HCT116 (cell line): ENCODE measurements around the gene GABBR2. TPM values are rescaled to one million over a fixed set of nuclear protein-coding genes. Genes with fewer than 3 reads are reported as not detected.
A peak's percentile ranks its signal among the peaks of the same experiment; 100 is the strongest.

Experiments
- ATAC-seq: fragments of 200-7000 bp; cut with Tn5 transposase; 2 replicates; pipeline ENCODE4 v1.9.1; 2020; ENCODE audit warnings: mild to moderate bottlenecking, moderate library complexity
- BruUV-seq: library from RNA; stranded (reverse); fragments of 400-500 nt; replicated peaks from 2 replicates; lab custom pipeline; 2021; lab: Mats Ljungman, UMichigan
- CTCF ChIA-PET: fragments of 300-600 bp; sonication (Branson Sonifier 250); formaldehyde crosslinking; loops from one replicate; lab custom pipeline; 2021; ENCODE audit warnings: antibody characterized with exemption; lab: Charles Lee
- POLR2A ChIA-PET: fragments of 300-600, 350-600 bp; sonication (Branson Sonifier 250); formaldehyde crosslinking; loops from one replicate; lab custom pipeline; 2021; ENCODE audit warnings: antibody characterized with exemption; lab: Charles Lee
- RAD21 ChIA-PET, 2 experiments: fragments of 300-600 bp; sonication (Branson Sonifier 250); formaldehyde crosslinking; loops; one replicate each; lab custom pipeline; 2023; ENCODE audit warnings: low total read pairs in 2 of 2; ENCODE audit not compliant: uncharacterized antibody in 2 of 2, unreplicated experiment in 2 of 2, low non-redundant PET in 1 of 2; lab: Charles Lee
- DNase-seq: peaks from one replicate; pipeline ENCODE4 v3.0.0-alpha.2; 2010; ENCODE audit warnings: low read depth, low spot score
- H2AFZ ChIP-seq: fragments of 200-600 bp; shearing (Covaris generic), sonication (generic); 2 replicates; pipeline ENCODE4 v1.6.1; 2017; ENCODE audit warnings: low read depth, mixed run types, mixed read lengths, antibody characterized with exemption, low read length; ENCODE audit not compliant: poor library complexity, severe bottlenecking
- H3K27ac ChIP-seq: 2 replicates; pipeline ENCODE4 v1.5.1; 2012; ENCODE audit warnings: low read depth, low read length
- H3K27me3 ChIP-seq: fragments of 200-600 bp; sonication (generic); 2 replicates; pipeline ENCODE4 v1.6.1; 2016; ENCODE audit warnings: mixed run types, low read length, mixed read lengths; ENCODE audit not compliant: insufficient read depth
- H3K36me3 ChIP-seq, 2 experiments: fragments of 200-500 bp in 1 of 2; fragments of 200-600 bp in 1 of 2; sonication (Bioruptor generic) in 1 of 2; sonication (generic) in 1 of 2; 2 replicates each; pipeline versions ENCODE4 v1.5.1 to v1.6.1; 2014 to 2016; ENCODE audit warnings: low read length in 2 of 2, inconsistent platforms in 1 of 2, mixed read lengths in 1 of 2, mixed run types in 1 of 2; ENCODE audit not compliant: insufficient read depth in 2 of 2, control insufficient read depth in 1 of 2
- H3K4me1 ChIP-seq, 2 experiments: fragments of 200-600 bp in 1 of 2; sonication (generic) in 1 of 2; 2 replicates each; pipeline versions ENCODE4 v1.5.1 to v1.6.1; 2012 to 2017; ENCODE audit warnings: low read length in 2 of 2, inconsistent platforms in 1 of 2, mild to moderate bottlenecking in 1 of 2, mixed read lengths in 1 of 2, mixed run types in 1 of 2, moderate library complexity in 1 of 2; ENCODE audit not compliant: insufficient read depth in 2 of 2, control insufficient read depth in 1 of 2
- H3K4me2 ChIP-seq: fragments of 200-600 bp; sonication (generic); 2 replicates; pipeline ENCODE4 v1.6.1; 2017; ENCODE audit warnings: mixed run types, low read length, mixed read lengths
- H3K4me3 ChIP-seq, 2 experiments: fragments of 200-600 bp in 1 of 2; sonication (generic) in 1 of 2; replicated peaks in 1 of 2; 2 replicates each; pipeline ENCODE4 v1.5.1; 2011 to 2016; ENCODE audit warnings: low read length in 2 of 2, control low read depth in 1 of 2, low read depth in 1 of 2, mild to moderate bottlenecking in 1 of 2, mixed read lengths in 1 of 2, mixed run types in 1 of 2
- H3K79me2 ChIP-seq: fragments of 200-600 bp; sonication (generic); 2 replicates; pipeline ENCODE4 v1.6.1; 2017; ENCODE audit warnings: mild to moderate bottlenecking, mixed run types, low read length, moderate library complexity, mixed read lengths; ENCODE audit not compliant: insufficient read depth
- H3K9ac ChIP-seq: fragments of 200-600 bp; sonication (generic); 2 replicates; pipeline ENCODE4 v1.6.1; 2016; ENCODE audit warnings: low read length, mixed read lengths
- H3K9me2 ChIP-seq: fragments of 200-600 bp; sonication (generic), shearing (Covaris generic); 2 replicates; pipeline ENCODE4 v1.6.1; 2017; ENCODE audit warnings: mixed run types, mild to moderate bottlenecking, moderate library complexity; ENCODE audit not compliant: insufficient read depth
- H3K9me3 ChIP-seq, 2 experiments: fragments of 200-500 bp in 1 of 2; fragments of 200-600 bp in 1 of 2; sonication (Bioruptor generic) in 1 of 2; sonication (generic) in 1 of 2; 2 replicates each; pipeline ENCODE4 v1.6.1; 2014 to 2017; ENCODE audit warnings: low read length in 2 of 2, mixed read lengths in 2 of 2, inconsistent platforms in 1 of 2, low read depth in 1 of 2, mild to moderate bottlenecking in 1 of 2, mixed run types in 1 of 2, moderate library complexity in 1 of 2; ENCODE audit not compliant: control insufficient read depth in 1 of 2, insufficient read depth in 1 of 2
- H4K20me1 ChIP-seq: fragments of 200-600 bp; sonication (generic), shearing (Covaris generic); 2 replicates; pipeline ENCODE4 v1.6.1; 2017; ENCODE audit warnings: mixed run types, mild to moderate bottlenecking, moderate library complexity; ENCODE audit not compliant: insufficient read depth
- CBX3 ChIP-seq: IDR thresholded peaks from 2 replicates; pipeline ENCODE4 v1.6.1; 2012; ENCODE audit warnings: low read depth
- ELF1 ChIP-seq: IDR thresholded peaks from 2 replicates; pipeline ENCODE4 v1.6.1; 2012; ENCODE audit warnings: low read depth, borderline replicate concordance
- FOSL1 ChIP-seq: IDR thresholded peaks from 2 replicates; pipeline ENCODE4 v1.6.1; 2012; ENCODE audit warnings: low read depth
- POLR2A ChIP-seq: IDR thresholded peaks from 2 replicates; pipeline ENCODE4 v1.7.0; 2011; ENCODE audit warnings: borderline replicate concordance; ENCODE audit not compliant: insufficient read depth, insufficient read length; ENCODE audit errors: extremely low read depth
- POLR2AphosphoS5 ChIP-seq: IDR thresholded peaks from 2 replicates; pipeline ENCODE4 v1.6.1; 2011; ENCODE audit warnings: mild to moderate bottlenecking, low read depth, low read length, moderate library complexity
- RAD21 ChIP-seq: IDR thresholded peaks from 2 replicates; pipeline ENCODE4 v1.6.1; 2012; ENCODE audit warnings: low read depth, mild to moderate bottlenecking
- SIN3A ChIP-seq: IDR thresholded peaks from 2 replicates; pipeline ENCODE4 v1.6.1; 2012; ENCODE audit warnings: low read depth
- SP1 ChIP-seq: IDR thresholded peaks from 2 replicates; pipeline ENCODE4 v1.6.1; 2012; ENCODE audit warnings: low read depth
- YY1 ChIP-seq: IDR thresholded peaks from 2 replicates; pipeline ENCODE4 v1.6.1; 2011; ENCODE audit warnings: low read length, low read depth, moderate library complexity, mild to moderate bottlenecking; ENCODE audit not compliant: insufficient replicate concordance; ENCODE audit errors: extremely low read depth
- ZFX ChIP-seq: fragments of 450-650 bp; IDR thresholded peaks from 2 replicates; pipeline ENCODE4 v1.6.1; 2017
- ZNF274 ChIP-seq: fragments of 200-500 bp; sonication (Bioruptor generic); IDR thresholded peaks from 2 replicates; pipeline ENCODE4 v1.6.1; 2014; ENCODE audit warnings: mild to moderate bottlenecking, low read depth, low read length, inconsistent platforms
- intact Hi-C: fragments of 100-400 bp; cut with micrococcal nuclease; formaldehyde crosslinking; loops from 2 replicates; pipeline ENCODE4 v1.10.0; 2022
- total RNA-seq: library from RNA; stranded (reverse); gene quantifications from one replicate; pipeline ENCODE4 v1.2.1, GENCODE V29; 2021; ENCODE audit not compliant: unreplicated experiment
- TF ChIP-seq, protein P1 (sequence below): IDR thresholded peaks from 2 replicates; pipeline ENCODE4 v1.6.1; 2011; ENCODE audit warnings: mild to moderate bottlenecking, low read length, moderate library complexity; ENCODE audit not compliant: insufficient replicate concordance; ENCODE audit errors: extremely low read depth
- TF ChIP-seq, protein P2 (sequence below): IDR thresholded peaks from 2 replicates; pipeline ENCODE4 v1.6.1; 2012; ENCODE audit warnings: low read depth
- TF ChIP-seq, protein P3 (sequence below): IDR thresholded peaks from 2 replicates; pipeline ENCODE4 v1.6.1; 2012

Gene GABBR2
- total RNA-seq, 1 experiment from 2014 or later = 0.15 TPM

DNA sequence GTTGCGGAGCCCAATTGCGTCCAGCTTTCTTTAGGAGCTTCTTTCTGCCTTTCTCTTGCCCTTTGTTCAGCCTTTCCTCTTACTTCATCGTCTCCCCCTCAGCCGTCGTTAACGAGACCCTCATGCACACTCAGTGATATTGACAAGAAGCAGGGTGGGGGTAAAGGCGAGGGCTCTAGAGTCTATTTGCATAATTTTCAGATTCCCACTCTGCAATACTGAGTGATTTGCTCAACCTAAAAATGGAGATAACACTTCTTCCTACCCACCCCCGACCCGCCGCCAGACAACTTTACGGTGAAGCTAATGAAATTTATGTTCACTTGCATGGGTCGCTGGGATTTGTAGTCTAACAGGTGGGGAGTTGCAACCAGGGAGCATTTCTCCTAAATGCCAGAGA lies 452.0 kb downstream of the GABBR2 start:
- ChIA-PET CTCF (interaction anchor here (1.5 to 1.6 kb wide), 2 partner anchors 22 to 49 kb away, joined by 3 to 6 read pairs; no protein-coding TSS in a partner anchor), POLR2A (interaction anchor here (2.2 kb wide), 1 partner anchor 200 kb away, joined by 7 read pairs; the partner anchor contains the start of gene NANS), RAD21 (interaction anchor here in 1 of 2 experiments (0.6 kb wide), 1 partner anchor 150 kb away, joined by 3 read pairs; no protein-coding TSS in a partner anchor)
- BruUV-seq = TSS peak; percentile 65
- Histone ChIP-seq H3K9ac (peak overlapping the region; percentile 69), H2AFZ (peak overlapping the region; percentile 96), H3K27me3 (no peaks in the 10 kb centered on the region), H3K4me2 (peak overlapping the region; percentile 85), H3K4me1 (peaks cover 26 to 38% of the 10 kb centered on the region in 2 experiments), H3K4me3 (peak overlapping the region; percentile 77 to 96), H3K9me3 (no peaks in the 10 kb centered on the region), H4K20me1 (no peaks in the 10 kb centered on the region), H3K27ac (peak overlapping the region; percentile 90)
- TF ChIP-seq, protein P1, sequence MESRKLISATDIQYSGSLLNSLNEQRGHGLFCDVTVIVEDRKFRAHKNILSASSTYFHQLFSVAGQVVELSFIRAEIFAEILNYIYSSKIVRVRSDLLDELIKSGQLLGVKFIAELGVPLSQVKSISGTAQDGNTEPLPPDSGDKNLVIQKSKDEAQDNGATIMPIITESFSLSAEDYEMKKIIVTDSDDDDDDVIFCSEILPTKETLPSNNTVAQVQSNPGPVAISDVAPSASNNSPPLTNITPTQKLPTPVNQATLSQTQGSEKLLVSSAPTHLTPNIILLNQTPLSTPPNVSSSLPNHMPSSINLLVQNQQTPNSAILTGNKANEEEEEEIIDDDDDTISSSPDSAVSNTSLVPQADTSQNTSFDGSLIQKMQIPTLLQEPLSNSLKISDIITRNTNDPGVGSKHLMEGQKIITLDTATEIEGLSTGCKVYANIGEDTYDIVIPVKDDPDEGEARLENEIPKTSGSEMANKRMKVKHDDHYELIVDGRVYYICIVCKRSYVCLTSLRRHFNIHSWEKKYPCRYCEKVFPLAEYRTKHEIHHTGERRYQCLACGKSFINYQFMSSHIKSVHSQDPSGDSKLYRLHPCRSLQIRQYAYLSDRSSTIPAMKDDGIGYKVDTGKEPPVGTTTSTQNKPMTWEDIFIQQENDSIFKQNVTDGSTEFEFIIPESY = no peak
- no peak for TF ChIP-seq ZNF274
- TF ChIP-seq YY1 = no peak
- TF ChIP-seq, protein P2, sequence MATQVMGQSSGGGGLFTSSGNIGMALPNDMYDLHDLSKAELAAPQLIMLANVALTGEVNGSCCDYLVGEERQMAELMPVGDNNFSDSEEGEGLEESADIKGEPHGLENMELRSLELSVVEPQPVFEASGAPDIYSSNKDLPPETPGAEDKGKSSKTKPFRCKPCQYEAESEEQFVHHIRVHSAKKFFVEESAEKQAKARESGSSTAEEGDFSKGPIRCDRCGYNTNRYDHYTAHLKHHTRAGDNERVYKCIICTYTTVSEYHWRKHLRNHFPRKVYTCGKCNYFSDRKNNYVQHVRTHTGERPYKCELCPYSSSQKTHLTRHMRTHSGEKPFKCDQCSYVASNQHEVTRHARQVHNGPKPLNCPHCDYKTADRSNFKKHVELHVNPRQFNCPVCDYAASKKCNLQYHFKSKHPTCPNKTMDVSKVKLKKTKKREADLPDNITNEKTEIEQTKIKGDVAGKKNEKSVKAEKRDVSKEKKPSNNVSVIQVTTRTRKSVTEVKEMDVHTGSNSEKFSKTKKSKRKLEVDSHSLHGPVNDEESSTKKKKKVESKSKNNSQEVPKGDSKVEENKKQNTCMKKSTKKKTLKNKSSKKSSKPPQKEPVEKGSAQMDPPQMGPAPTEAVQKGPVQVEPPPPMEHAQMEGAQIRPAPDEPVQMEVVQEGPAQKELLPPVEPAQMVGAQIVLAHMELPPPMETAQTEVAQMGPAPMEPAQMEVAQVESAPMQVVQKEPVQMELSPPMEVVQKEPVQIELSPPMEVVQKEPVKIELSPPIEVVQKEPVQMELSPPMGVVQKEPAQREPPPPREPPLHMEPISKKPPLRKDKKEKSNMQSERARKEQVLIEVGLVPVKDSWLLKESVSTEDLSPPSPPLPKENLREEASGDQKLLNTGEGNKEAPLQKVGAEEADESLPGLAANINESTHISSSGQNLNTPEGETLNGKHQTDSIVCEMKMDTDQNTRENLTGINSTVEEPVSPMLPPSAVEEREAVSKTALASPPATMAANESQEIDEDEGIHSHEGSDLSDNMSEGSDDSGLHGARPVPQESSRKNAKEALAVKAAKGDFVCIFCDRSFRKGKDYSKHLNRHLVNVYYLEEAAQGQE = no peak
- TF ChIP-seq SP1 = no peak
- TF ChIP-seq ELF1 = no peak
- TF ChIP-seq POLR2AphosphoS5 = no peak
- no peak for TF ChIP-seq POLR2A
- TF ChIP-seq ZFX = no peak
- TF ChIP-seq RAD21 = no peak
- no peak for TF ChIP-seq SIN3A
- TF ChIP-seq CBX3 = no peak
- no peak for TF ChIP-seq FOSL1
- TF ChIP-seq, protein P3, sequence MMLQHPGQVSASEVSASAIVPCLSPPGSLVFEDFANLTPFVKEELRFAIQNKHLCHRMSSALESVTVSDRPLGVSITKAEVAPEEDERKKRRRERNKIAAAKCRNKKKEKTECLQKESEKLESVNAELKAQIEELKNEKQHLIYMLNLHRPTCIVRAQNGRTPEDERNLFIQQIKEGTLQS = no peak
- TF ChIP-seq, all 23 proteins: peak for 0
- DNase-seq (no peak), ATAC-seq (no peak)
- H3K36me3 ChIP-seq = no peaks in the 10 kb centered on the region
- H3K79me2 ChIP-seq = peaks cover 15% of the 10 kb centered on the region; the same call in 1 of the 2 replicates
- intact Hi-C loops = no loop called here
- H3K9me2 ChIP-seq = no peaks in the 10 kb centered on the region
